GM19463 (cell line): ENCODE data around the gene SIVA1.

Source experiments
- ATAC-seq: cut with Tn5 transposase; IDR thresholded peaks from one replicate; pipeline ENCODE4 v1.9.1; 2021; ENCODE audit warnings: mild to moderate bottlenecking, moderate library complexity; ENCODE audit not compliant: unreplicated experiment

The SIVA1 gene

DNA sequence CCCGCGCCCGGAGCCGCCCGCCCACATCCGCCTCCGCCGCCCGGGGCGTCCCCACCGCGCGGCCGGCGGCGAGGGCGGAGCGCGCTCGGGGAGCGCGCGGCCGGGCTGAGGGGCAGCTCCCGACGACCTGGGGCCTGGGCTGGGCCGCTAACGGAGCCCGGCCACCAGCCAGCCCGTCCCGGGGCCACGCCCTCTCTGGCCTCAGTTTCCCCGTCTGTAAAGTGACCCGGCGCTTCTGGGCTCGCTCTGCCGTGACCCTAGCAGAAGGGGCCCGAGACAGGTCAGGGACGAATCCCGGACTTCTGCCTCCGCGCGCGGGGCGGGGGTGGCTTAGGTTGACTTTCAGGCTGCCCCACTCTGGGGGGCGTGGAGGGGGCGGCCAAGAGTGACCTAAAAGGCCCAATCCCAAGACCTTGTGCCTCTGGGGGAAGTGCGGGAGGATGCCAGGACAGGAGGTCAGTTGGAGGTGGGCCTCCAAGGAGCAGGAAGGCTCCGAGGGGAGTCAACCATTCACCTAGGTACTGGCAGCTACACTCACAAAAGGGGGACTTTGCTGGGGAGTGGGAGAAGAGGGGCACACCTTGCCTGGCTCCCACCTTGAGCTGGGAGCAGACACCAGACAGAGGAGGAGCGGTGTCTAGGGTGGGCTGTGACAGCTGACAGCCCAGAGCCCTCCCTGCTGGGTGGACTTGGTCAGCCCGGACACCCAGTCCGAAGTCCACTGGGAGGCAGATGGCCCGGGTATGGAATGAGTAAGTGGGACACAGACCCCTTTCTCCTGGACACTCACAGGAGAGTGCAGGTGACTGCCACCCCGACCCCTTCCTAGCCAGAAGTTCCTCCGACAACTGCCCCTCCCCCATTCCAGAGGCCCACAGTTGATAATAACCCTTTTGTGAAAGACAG is 43.1 kb downstream of the SIVA1 start:
- ATAC-seq = peak; percentile 42

DNA sequence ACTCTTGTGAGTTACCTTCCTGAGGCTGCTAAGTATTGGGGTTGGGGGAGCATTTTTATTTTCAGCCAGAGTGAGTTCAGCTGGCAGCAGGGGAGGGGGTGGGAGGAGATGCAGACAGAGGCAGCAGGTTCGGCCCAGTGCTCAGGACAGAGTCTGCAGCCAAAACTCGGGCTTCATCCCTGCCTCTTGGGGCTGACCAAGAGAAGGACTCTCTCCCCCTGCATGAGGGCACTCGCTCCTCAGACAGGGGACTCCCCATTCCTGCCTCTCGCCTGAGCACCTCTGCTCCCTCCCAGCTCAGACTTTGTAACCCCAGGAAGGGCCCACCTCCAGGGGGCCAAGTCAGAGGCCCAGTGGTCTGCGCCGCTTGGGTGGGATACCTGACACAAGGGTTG is 43.7 kb downstream of the SIVA1 start:
- ATAC-seq = no peak

DNA sequence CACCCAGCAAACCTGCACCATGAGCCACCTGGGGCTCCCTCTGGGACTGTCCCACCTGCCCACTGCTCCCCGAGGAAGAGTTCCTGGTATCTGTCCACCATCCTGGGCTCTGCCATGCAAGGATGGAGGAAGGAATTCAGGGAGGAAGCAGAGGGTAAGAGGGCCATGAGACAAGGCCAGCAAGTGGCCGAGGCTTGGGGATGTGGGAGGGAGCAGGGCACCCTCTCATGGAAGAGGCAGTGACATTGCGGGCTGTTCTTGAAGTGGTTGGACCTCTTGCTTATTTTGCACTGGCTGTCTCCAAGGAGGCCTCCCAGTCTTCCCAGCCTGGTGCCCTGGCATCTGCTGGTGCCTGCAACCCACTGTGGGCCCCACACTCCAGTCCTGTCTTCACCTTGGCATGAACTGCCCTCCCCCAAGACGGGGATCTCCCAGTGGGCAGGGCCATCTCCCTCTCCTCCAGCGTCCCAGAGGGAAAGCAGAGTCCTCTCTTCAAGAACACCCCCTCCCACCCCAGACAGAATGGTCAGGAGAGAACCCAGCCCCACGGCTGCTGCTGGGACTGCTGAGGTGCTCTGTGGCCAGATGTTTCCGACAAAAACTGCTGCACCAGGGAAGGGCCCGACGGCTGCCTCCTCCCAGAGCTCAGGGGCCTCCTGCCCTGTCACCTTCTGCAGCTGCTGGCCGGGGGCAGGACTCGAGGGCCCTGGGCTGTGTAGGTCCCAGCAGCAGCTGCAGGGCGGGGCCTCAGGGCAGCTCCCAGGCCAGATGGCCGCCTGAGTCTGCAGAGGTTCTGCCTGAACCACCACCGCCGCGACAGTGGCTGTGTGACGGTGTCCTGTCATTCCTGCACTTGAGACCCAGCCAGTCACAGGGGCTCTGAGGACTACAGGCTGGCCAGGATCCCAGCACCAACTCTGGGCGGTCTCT is 44.4 kb downstream of the SIVA1 start:
- ATAC-seq = no peak

DNA sequence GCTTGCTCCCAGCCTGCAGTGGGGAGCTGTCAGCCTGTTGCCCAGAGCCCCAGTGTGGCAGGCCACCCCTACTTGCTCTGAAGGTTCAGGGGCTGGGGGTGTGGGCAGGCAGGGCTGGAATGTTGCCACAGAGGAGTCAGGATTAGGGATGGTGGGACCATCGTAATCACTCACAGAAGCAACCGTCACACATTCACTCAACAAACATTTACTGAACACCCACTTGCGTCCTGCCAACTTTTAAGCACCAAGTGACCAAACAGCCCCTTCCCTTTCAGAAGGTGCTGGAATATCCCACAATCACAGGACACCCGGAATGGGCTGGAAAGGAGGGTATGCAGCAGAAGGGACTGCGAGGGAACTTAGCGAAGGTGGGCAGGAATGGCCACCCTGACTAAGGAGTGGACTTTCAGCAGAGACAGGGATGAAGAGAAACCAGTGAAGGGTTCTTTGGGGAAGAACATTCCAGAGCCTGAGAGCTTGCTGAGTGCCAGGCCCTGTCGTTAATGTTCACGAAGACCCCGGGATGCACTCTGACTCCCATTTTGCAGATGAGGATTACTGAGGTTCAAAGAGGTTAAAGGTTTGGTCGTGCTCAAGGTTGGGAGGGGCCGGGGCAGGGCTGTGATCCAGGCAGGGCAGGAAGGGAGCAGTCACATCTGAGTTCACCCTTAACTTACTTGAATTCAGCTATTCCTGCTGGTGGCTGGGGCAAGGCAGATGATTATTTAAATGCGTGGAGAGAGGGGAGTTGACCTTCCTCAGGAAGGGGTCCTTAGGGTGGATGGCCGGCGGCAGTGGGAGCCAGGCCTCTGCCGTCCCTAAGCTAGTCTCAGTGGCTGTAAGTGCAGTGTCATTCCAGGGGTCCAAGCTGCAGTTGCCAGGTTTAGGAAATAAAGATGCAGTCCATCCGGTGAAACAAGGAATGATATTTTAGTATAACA is 45.6 kb downstream of the SIVA1 start:
- ATAC-seq = no peak

DNA sequence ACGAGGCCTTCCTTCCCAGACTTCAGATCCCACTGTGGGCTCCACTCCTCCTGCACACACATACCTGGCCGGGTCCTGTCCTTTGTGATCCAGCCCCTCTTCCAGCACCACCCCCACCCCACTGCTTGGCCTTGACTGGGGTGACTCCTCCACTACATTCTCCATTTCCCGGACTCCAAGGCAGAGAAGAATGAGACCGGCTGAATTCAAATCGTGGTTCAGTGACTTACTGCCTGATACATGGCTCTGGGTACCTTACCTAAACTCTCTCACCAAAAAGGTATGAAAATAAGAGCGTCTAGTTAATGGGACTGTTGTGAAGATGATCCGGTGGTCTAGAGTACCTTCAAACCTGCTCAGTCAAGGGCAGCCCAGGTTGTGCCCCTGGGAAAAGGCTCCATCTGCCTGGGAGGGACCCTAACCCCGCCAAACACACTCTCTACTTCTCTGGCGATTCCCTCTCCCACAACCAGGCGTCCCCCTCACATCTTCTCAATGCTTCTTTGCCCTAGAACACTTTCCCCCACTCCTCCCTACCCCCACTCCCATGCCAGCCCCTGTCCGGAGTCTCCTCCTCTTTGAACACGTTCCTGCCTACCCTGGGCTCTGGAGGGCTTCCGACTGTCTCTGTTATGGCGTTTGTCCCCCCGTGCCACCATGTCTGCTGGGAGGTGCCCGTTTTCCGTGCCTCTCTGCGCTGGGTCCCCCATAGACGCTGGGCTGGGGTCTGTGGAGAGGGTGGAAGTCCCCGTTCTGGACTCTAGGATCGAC is 46.5 kb downstream of the SIVA1 start:
- ATAC-seq = no peak

DNA sequence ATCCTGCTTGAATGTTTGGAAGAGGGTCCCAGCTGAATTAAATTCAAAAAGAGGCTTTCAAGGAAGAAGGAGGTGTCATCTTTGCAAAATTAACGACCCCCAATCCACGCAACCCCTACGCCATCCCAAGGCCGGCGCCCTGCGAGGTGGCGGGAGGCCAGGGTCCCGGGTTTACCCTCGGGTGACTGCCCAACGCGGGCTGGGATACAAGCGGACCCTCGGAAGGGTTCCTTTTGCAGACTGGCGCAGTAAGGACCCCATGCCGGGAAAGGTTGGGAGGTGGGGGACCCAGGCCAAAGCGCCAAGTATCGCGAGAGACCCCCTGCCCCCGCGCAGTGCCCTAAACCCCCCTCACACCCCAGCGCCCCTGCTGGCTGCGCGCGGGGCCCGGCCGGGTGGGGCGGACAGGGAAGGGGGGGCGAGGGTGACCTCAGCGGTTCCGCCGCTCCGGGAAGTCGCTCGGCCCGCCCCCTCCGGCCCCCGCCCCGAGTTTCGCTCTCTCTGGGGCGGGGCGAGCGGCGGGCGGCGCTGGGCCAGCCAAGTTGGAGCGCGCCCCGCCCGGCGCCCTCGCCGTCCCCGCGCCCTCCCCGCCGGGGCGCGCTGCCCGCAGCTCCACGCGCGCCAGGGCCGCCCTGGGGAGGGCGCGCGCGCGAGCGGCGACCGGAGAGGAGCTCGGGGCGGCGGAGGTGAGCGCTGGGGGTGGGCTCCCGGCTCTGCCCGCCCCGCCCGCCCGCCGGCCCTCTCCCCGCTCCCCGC is 47.2 kb downstream of the SIVA1 start:
- ATAC-seq = peak; percentile 54

DNA sequence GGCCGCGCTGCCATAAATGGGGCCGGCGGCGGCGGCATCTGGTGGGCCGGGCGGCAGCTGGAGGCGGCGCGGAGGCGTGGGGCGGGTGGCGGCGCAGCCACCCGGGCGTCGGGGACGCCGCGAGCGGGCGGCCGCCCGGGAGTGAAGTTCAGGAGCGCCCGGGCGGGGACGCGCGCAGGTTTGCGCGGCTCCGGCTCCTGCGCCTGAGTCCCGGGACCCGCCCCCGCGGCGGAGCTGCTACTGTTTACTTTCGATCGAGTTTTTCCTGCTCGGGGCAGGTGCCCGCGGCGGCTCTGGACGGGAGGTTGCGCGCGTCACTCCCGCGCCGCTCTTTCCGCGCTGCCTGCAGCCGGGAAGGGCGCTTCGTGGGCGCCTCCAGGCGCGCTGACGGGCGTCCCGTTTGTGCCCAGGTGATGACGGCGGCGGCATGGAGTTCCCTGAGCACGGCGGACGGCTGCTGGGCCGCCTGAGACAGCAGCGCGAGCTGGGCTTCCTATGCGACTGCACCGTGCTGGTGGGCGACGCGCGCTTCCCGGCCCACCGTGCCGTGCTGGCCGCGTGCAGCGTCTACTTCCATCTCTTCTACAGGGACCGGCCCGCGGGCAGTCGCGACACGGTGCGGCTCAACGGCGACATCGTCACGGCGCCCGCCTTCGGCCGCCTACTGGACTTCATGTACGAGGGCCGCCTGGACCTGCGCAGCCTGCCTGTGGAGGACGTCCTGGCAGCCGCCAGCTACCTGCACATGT is 48.0 kb downstream of the SIVA1 start, which contains the start of gene ZBTB42:
Gene ZBTB42 (plus strand): TSS at position 331 of the 749 bp plus-strand sequence. CDS start 97 bp downstream, at position 428.
- ATAC-seq = peak; percentile 45

DNA sequence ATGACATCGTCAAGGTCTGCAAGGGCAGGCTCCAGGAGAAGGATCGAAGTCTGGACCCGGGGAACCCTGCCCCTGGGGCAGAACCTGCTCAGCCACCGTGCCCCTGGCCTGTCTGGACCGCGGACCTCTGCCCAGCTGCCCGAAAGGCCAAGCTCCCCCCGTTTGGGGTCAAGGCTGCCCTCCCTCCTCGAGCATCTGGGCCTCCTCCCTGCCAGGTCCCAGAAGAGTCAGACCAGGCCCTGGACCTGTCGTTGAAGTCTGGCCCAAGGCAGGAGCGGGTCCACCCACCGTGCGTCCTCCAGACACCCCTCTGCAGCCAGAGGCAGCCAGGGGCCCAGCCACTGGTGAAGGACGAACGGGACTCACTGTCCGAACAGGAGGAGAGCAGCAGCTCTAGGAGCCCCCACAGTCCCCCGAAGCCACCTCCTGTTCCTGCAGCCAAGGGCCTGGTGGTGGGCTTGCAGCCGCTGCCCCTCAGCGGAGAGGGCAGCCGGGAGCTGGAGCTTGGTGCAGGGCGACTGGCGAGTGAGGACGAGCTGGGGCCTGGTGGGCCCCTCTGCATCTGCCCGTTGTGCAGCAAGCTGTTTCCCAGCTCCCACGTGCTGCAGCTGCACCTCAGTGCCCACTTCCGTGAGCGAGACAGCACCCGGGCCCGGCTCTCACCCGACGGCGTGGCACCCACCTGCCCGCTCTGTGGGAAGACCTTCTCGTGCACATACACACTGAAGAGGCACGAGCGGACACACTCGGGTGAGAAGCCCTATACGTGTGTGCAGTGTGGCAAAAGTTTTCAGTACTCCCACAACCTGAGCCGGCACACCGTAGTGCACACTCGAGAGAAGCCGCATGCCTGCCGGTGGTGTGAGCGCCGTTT is 48.8 kb downstream of the SIVA1 start:
- ATAC-seq = no peak

DNA sequence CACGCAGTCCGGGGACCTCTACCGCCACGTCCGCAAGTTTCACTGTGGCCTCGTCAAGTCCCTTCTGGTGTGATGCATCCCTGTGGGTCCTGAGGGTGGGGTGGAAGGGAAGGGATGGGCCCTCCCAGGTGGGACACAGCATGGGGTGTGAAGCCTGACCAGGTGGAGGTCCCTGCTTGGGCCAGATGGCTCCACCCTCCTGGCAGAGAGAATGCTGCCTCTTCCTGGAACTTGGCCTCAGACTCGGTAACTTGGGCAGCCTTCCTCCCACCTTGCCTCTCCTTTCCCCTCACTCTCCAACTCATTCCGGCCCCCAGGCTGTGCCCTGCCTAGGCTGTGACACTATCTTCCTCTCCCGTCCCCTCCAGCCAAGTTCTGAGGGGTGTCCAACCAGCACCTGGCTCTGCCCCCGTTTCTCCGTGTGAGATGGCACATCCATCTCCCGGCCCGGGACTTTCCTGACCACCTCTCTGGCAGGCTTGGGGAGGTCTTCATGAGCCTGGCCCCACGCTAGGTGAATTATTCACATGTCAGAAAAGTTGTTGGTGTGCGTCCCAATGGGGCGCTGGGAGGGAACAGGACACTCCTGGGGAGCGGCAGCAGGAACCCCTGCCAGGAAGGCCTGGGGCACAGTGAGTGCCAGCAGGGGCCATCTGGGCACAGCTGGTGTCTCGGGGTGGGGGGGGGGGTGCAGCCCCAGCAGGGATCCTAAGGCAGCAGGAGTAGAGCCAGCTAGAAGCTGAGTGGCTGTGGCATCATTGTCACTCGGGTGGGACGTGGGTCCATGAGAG is 49.6 kb downstream of the SIVA1 start:
- no peak for ATAC-seq

DNA sequence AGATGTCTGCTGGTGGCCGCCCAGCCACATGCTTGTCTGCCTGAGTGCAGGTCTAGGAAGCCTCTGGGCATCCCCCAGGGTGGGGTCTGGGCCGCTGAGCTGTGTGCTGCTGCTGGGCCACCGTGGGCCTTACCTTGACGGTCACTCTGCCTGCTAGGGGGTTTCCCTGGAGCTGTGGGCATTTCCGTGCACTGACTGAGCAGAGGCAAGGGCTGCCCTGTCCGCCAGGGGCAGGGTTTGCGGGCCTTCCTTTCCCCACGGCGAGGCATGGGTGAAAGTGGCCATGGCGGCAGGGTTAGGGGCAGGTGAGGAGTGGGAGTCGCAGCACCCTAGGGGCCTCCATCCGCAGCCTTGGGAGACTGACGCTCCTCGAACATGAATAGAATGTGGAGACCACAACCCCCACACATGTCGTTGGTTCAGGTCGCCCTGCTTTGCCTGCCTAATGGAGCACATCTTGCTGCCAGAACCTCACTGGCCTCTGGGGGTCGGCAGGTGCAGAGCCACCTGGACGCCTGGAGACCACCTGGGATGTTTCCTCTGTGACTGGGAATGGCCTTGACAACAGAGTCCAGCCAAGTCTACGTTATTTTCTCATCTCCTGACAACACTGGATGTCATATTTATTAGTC is 50.4 kb downstream of the SIVA1 start:
- ATAC-seq = no peak

DNA sequence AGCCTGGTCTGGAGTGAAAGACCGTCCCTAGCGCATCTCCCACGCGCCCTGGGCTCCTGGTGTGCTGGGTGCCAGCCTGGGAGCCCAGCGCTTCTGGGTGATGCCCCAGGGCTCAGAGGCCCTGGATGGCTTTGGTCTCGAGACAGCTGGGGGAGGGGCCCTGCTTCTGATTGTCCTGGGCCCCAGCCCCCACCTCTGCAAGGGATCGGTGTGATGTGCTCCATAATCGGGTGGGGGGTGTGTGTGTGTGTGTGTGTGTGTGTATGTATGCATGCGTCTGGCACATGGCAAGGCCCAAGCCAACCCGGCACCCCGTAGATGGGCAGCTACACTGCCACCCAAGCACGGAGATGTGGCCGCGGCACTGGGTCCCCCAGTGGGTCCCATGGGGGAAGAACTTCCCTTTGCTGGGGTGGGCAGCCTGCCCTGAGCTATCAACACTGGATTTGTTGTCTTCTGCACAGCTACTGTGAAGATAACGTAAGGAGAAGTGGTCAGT is 51.0 kb downstream of the SIVA1 start:
- ATAC-seq = no peak

DNA sequence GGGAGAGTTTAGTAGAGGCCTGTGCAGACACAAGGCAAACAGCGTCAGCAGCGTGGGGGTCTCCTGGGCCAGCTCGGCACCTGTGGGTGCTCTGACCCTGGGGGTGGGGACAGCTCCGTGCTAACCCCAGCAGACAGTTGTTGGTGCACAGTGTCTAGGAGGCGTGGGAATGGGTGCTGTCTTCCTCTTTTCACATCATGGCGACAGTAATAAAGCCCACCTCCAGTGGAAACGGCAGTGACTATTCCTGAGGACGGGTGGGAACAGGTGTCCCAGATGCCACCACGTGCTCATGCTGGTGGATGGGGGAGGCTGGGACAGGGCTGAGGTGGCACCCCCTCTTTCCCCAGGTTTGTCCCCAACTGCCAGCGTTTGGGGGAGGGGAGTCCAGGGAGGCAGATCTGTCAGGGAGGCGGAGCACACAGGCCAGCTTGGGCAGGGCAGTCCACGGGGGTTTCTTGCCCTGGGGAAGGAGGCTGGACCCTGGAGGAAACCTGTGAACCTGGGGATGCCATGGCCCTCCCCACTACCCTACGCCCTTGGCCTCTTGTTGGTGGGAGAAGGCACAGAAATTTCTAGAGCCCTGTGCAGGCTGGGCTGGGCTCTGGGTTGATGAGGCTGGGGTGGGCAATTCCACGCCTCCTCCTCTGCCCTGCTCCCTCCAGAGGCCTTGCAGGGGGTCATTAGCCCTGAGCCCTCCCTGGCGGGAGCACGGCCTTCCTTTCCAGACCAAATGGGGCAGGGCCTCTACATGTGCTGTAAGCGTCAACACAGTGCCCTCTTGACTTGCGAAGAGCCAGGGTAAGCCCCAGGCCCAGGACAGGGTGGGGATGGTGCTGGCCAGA is 51.8 kb downstream of the SIVA1 start:
- no peak for ATAC-seq

DNA sequence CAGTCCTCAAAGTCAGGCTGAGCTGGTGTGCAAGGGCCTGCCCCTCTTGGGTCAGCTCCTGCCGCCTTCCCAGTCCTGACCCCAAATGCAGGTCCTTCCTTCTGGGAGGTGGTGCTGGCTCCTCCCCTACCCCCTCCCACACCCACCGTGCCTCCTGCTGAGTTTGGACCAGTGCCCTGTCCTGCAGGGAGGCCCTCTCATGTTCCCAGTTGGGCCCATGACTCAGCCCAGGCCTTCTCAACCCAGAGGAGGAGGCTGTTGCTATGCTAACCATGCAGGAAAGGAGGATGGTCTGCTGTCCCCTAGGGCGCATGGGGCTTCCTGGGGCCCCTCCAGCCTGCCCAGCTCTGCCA is 52.4 kb downstream of the SIVA1 start:
- ATAC-seq = no peak

DNA sequence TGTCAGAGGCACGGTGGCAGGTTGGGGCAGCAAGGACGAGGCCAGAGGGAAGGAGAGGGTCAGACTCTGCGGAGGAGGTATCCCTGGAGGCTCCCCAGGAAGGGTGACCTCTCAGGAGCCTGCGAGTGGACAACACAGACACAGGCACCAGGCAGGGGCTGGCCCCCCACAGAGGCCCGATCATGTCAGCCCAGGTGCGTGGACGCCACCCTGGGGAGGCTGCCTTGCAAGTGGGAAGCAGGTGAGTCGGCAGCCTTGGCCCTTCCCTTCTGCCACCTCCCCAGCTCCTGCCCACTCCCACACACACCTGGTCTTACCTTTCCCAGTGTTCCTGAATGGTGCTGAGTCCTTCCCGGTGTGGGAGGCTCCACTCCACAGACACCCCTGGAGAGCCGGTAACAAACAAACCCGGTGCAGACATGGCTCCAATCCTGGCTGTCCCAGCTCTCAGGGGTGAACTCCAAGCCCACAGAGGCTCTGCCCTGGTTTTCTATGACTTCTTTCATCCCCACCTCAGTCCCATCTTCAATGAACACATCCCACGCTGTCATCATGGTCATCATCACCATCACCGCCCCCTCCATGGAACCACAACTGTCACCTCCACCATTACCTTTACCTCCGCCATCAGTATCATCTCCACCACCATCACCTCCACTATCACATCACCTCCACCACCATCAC is 53.1 kb downstream of the SIVA1 start:
- ATAC-seq = no peak
